GM23338 (cell line): ENCODE measurements around the gene COX6B1. TPM values are rescaled to one million over a fixed set of nuclear protein-coding genes. Genes with fewer than 3 reads are reported as not detected.

Experiments
- ATAC-seq: fragments of 200-7000 bp; cut with Tn5 transposase; 3 replicates; pipeline ENCODE4 v1.9.1; 2020
- DNase-seq: peaks from one replicate; pipeline ENCODE4 v3.0.0-alpha.2; 2015; ENCODE audit warnings: low spot score
- H2AFZ ChIP-seq: fragments of 200-600 bp; sonication (generic); 2 replicates; pipeline ENCODE4 v1.8.0; 2016; ENCODE audit warnings: antibody characterized with exemption, mild to moderate bottlenecking, moderate library complexity
- H3F3A ChIP-seq: fragments of 200-600 bp; sonication (generic); replicated peaks from 2 replicates; pipeline ENCODE4 v1.8.0; 2017; ENCODE audit warnings: antibody characterized with exemption, mixed run types, low read depth
- H3K27ac ChIP-seq: fragments of 200-600 bp; sonication (generic); 2 replicates; pipeline ENCODE4 v1.6.1; 2016; ENCODE audit warnings: low read depth
- H3K27me3 ChIP-seq: fragments of 200-600 bp; sonication (generic); 2 replicates; pipeline ENCODE4 v1.8.0; 2016; ENCODE audit warnings: mild to moderate bottlenecking, mixed run types, moderate library complexity; ENCODE audit not compliant: insufficient read depth
- H3K36me3 ChIP-seq: fragments of 200-600 bp; sonication (generic); 2 replicates; pipeline ENCODE4 v1.8.0; 2016; ENCODE audit warnings: mild to moderate bottlenecking; ENCODE audit not compliant: insufficient read depth
- H3K4me1 ChIP-seq: fragments of 200-600 bp; sonication (generic); 2 replicates; pipeline ENCODE4 v1.8.0; 2016; ENCODE audit warnings: mild to moderate bottlenecking, moderate library complexity; ENCODE audit not compliant: insufficient read depth
- H3K4me2 ChIP-seq: fragments of 200-600 bp; sonication (generic); 2 replicates; pipeline ENCODE4 v1.7.1; 2017; ENCODE audit warnings: mixed run types
- H3K4me3 ChIP-seq: fragments of 200-600 bp; sonication (generic); 2 replicates; pipeline ENCODE4 v1.6.1; 2016; ENCODE audit warnings: mixed run types
- H3K79me2 ChIP-seq: fragments of 200-600 bp; sonication (generic); replicated peaks from 2 replicates; pipeline ENCODE4 v1.8.0; 2017; ENCODE audit warnings: mild to moderate bottlenecking; ENCODE audit not compliant: insufficient read depth
- H3K9me2 ChIP-seq: fragments of 200-600 bp; sonication (generic); 2 replicates; pipeline ENCODE4 v1.8.0; 2017; ENCODE audit not compliant: insufficient read depth
- H4K20me1 ChIP-seq: fragments of 200-600 bp; sonication (generic); replicated peaks from 2 replicates; pipeline ENCODE4 v1.8.0; 2017; ENCODE audit warnings: mild to moderate bottlenecking; ENCODE audit not compliant: insufficient read depth
- H3K27ac Mint-ChIP-seq: 2 replicates; pipeline ENCODE4 v1.8.0; 2020; ENCODE audit warnings: inconsistent platforms, mild to moderate bottlenecking, moderate library complexity, mixed read lengths
- H3K27me3 Mint-ChIP-seq: 3 replicates; pipeline ENCODE4 v1.8.0; 2022; ENCODE audit warnings: low read depth, mild to moderate bottlenecking, moderate library complexity, mixed read lengths, inconsistent platforms; ENCODE audit not compliant: insufficient read depth, poor library complexity
- H3K36me3 Mint-ChIP-seq: 3 replicates; pipeline ENCODE4 v1.8.0; 2021; ENCODE audit warnings: low read depth, mild to moderate bottlenecking, inconsistent platforms, moderate library complexity, mixed read lengths
- H3K4me1 Mint-ChIP-seq: 3 replicates; pipeline ENCODE4 v1.8.0; 2020; ENCODE audit warnings: mild to moderate bottlenecking, inconsistent platforms, mixed read lengths
- H3K4me3 Mint-ChIP-seq: 3 replicates; pipeline ENCODE4 v1.8.0; 2021; ENCODE audit warnings: moderate library complexity, mild to moderate bottlenecking, inconsistent platforms, mixed read lengths
- H3K9me3 Mint-ChIP-seq: 3 replicates; pipeline ENCODE4 v1.8.0; 2020; ENCODE audit warnings: moderate library complexity, mild to moderate bottlenecking, inconsistent platforms, mixed read lengths
- CREB1 ChIP-seq: fragments of 250-450 bp; sonication (Bioruptor Pico); IDR thresholded peaks from 2 replicates; pipeline ENCODE4 v1.5.0; 2020; ENCODE audit warnings: low read depth, mild to moderate bottlenecking, moderate library complexity
- EZH2 ChIP-seq: fragments of 200-600 bp; sonication (generic); IDR thresholded peaks from one replicate; pipeline ENCODE4 v1.8.0; 2017; ENCODE audit warnings: antibody characterized with exemption, mild to moderate bottlenecking, low read depth; ENCODE audit not compliant: unreplicated experiment
- EZH2phosphoT487 ChIP-seq: fragments of 200-600 bp; sonication (generic); IDR thresholded peaks from one replicate; pipeline ENCODE4 v1.8.1; 2018; ENCODE audit warnings: antibody characterized with exemption; ENCODE audit not compliant: unreplicated experiment
- JUNB ChIP-seq: IDR thresholded peaks from one replicate; pipeline ENCODE4 v1.6.1; 2016; ENCODE audit warnings: antibody characterized with exemption; ENCODE audit not compliant: unreplicated experiment
- NANOG ChIP-seq: IDR thresholded peaks from 2 replicates; pipeline ENCODE4 v1.6.1; 2016; ENCODE audit warnings: antibody characterized with exemption, borderline replicate concordance
- POLR2AphosphoS5 ChIP-seq: IDR thresholded peaks from 2 replicates; pipeline ENCODE4 v1.6.1; 2016; ENCODE audit warnings: antibody characterized with exemption, low read depth
- STAT1 ChIP-seq: IDR thresholded peaks from one replicate; pipeline ENCODE4 v1.6.1; 2016; ENCODE audit warnings: antibody characterized with exemption; ENCODE audit not compliant: unreplicated experiment
- ZNF114 ChIP-seq: fragments of 250-450 bp; sonication (Bioruptor Pico); IDR thresholded peaks from 2 replicates; pipeline ENCODE4 v1.5.0; 2020; ENCODE audit warnings: mild to moderate bottlenecking, moderate library complexity
- ZNF331 ChIP-seq: fragments of 250-450 bp; sonication (Bioruptor Pico); IDR thresholded peaks from 2 replicates; pipeline ENCODE4 v1.5.0; 2020; ENCODE audit warnings: low read depth, mild to moderate bottlenecking, moderate library complexity
- polyA plus RNA-seq: library from polyadenylated mRNA; unstranded; fragments of >200 nt; fragmentation: Nextera tagmentation; extraction: Ambion mirVana; gene quantifications from 2 replicates; pipeline ENCODE4 v1.2.1, GENCODE V29; 2016
- total RNA-seq: library from RNA; depleted of rRNA; stranded (reverse); fragments of >200 nt; shearing (Covaris generic); gene quantifications from 2 replicates; pipeline ENCODE4 v1.2.3, GENCODE V29; 2014
- TF ChIP-seq, protein P1 (sequence below), 2 experiments: fragments of 200-600 bp in 1 of 2; sonication (generic) in 1 of 2; conservative IDR thresholded peaks; 2 replicates each; pipeline versions ENCODE4 v1.5.1 to v1.6.1; 2016 to 2017; ENCODE audit warnings: antibody characterized with exemption in 2 of 2, low read depth in 2 of 2, mild to moderate bottlenecking in 2 of 2, moderate library complexity in 1 of 2
- TF ChIP-seq, protein P2 (sequence below): IDR thresholded peaks from one replicate; pipeline ENCODE4 v1.6.1; 2018; ENCODE audit warnings: antibody characterized with exemption; ENCODE audit not compliant: unreplicated experiment

COX6B1 gene
- total and polyA plus RNA-seq, 2 experiments from 2014 or later, result 564 to 1,532 TPM

DNA sequence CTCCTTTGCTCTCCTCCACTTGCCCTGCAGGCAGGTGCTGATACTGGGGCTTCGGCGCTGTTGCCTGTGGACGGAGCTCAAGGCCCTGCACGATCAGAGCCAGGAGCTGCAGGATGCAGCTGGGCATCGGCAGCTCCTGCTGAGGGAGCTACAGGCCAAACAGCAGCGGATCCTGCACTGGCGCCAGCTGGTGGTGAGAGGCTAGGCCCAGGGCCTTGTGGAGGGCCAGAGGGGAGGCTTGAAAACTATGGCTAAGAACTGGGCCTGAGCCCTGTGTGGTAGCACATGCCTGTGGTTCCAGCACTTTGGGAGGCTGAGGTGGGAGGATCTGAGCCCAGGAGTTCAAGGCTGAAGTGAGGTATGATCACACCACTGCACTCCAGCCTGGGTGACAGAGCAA lies 29.3 kb upstream of the COX6B1 start:
- H3K4me3 ChIP-seq, result no peak overlapping the region
- Mint-ChIP-seq H3K27me3 (peaks cover 12% of the 10 kb centered on the region), H3K27ac (no peak overlapping the region), H3K36me3 (peaks cover 31% of the 10 kb centered on the region), H3K4me3 (no peak overlapping the region), H3K4me1 (no peaks in the 10 kb centered on the region), H3K9me3 (no peaks in the 10 kb centered on the region)
- no peaks in the 10 kb centered on the region for H3K9me2 ChIP-seq
- H3K79me2 ChIP-seq, result no peaks in the 10 kb centered on the region
- H3K27ac ChIP-seq, result no peak overlapping the region
- DNase-seq (peak; percentile 50), ATAC-seq (peak; percentile 90)
- H3F3A ChIP-seq, result no peaks in the 10 kb centered on the region
- no peaks in the 10 kb centered on the region for H4K20me1 ChIP-seq
- TF ChIP-seq CREB1 (CRISPR knock-in tag), result no peak
- TF ChIP-seq, protein P1, sequence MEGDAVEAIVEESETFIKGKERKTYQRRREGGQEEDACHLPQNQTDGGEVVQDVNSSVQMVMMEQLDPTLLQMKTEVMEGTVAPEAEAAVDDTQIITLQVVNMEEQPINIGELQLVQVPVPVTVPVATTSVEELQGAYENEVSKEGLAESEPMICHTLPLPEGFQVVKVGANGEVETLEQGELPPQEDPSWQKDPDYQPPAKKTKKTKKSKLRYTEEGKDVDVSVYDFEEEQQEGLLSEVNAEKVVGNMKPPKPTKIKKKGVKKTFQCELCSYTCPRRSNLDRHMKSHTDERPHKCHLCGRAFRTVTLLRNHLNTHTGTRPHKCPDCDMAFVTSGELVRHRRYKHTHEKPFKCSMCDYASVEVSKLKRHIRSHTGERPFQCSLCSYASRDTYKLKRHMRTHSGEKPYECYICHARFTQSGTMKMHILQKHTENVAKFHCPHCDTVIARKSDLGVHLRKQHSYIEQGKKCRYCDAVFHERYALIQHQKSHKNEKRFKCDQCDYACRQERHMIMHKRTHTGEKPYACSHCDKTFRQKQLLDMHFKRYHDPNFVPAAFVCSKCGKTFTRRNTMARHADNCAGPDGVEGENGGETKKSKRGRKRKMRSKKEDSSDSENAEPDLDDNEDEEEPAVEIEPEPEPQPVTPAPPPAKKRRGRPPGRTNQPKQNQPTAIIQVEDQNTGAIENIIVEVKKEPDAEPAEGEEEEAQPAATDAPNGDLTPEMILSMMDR (conservative IDR thresholded peaks at IDR 0.05; ENCODE audit: low read depth in 2 of 2), result peak; percentile 38 to 77; a peak in 3 of 4 replicates
- H3K4me1 ChIP-seq, result no peaks in the 10 kb centered on the region
- no peaks in the 10 kb centered on the region for H3K36me3 ChIP-seq
- no peak overlapping the region for H2AFZ ChIP-seq
- H3K27me3 ChIP-seq, result no peaks in the 10 kb centered on the region
- no peak overlapping the region for H3K4me2 ChIP-seq

DNA sequence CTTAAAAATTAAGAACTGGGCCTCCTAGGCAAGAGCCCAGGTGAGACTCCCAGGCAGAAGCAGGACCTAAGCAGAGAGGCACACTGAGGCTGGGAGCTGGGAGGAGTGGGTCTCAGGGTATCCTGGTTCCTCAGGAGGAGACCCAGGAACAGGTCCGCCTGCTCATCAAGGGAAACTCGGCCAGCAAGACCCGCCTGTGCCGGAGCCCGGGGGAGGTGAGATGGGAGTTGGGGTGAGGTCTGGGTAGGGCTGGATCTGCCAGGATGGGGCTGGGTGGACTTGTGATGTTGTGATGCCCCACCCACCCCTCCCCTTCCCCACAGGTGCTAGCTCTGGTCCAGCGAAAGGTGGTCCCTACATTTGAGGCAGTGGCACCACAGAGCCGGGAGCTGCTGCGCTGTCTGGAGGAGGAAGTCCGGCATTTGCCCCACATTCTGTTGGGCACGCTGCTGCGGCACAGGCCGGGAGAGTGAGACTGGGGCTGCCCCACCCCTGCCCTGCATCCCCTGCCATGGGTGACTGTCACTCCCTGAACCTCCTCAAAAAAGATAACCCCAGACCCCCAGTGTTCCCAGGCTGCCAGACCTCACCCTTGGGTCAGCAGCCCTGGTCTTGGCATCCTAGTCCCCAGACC lies 28.7 kb upstream of the COX6B1 start:
- Histone ChIP-seq H3K79me2 (no peaks in the 10 kb centered on the region), H4K20me1 (no peaks in the 10 kb centered on the region), H3K9me2 (no peaks in the 10 kb centered on the region), H3K36me3 (no peaks in the 10 kb centered on the region), H3K4me3 (no peak overlapping the region), H3K4me1 (no peaks in the 10 kb centered on the region), H3F3A (no peaks in the 10 kb centered on the region), H3K4me2 (no peak overlapping the region), H3K27me3 (no peaks in the 10 kb centered on the region), H3K27ac (no peak overlapping the region), H2AFZ (no peak overlapping the region)
- Mint-ChIP-seq H3K4me3 (no peak overlapping the region), H3K27me3 (peaks cover 9% of the 10 kb centered on the region), H3K27ac (no peak overlapping the region), H3K36me3 (peaks cover 30% of the 10 kb centered on the region), H3K4me1 (no peaks in the 10 kb centered on the region), H3K9me3 (no peaks in the 10 kb centered on the region)
- DNase-seq (no peak), ATAC-seq (no peak)
- TF ChIP-seq POLR2AphosphoS5 (no peak), ZNF114 (no peak), CREB1 (CRISPR knock-in tag) (no peak), NANOG (no peak), STAT1 (no peak), JUNB (no peak), ZNF331 (CRISPR knock-in tag) (no peak), EZH2 (no peak), EZH2phosphoT487 (no peak)
- TF ChIP-seq, protein P1 (conservative IDR thresholded peaks at IDR 0.05; ENCODE audit: low read depth in 2 of 2), result no peak
- TF ChIP-seq, protein P2, sequence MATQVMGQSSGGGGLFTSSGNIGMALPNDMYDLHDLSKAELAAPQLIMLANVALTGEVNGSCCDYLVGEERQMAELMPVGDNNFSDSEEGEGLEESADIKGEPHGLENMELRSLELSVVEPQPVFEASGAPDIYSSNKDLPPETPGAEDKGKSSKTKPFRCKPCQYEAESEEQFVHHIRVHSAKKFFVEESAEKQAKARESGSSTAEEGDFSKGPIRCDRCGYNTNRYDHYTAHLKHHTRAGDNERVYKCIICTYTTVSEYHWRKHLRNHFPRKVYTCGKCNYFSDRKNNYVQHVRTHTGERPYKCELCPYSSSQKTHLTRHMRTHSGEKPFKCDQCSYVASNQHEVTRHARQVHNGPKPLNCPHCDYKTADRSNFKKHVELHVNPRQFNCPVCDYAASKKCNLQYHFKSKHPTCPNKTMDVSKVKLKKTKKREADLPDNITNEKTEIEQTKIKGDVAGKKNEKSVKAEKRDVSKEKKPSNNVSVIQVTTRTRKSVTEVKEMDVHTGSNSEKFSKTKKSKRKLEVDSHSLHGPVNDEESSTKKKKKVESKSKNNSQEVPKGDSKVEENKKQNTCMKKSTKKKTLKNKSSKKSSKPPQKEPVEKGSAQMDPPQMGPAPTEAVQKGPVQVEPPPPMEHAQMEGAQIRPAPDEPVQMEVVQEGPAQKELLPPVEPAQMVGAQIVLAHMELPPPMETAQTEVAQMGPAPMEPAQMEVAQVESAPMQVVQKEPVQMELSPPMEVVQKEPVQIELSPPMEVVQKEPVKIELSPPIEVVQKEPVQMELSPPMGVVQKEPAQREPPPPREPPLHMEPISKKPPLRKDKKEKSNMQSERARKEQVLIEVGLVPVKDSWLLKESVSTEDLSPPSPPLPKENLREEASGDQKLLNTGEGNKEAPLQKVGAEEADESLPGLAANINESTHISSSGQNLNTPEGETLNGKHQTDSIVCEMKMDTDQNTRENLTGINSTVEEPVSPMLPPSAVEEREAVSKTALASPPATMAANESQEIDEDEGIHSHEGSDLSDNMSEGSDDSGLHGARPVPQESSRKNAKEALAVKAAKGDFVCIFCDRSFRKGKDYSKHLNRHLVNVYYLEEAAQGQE, result no peak
